H1 (cell line): ENCODE results near the gene CDC42. TPM values are rescaled to one million over a fixed set of nuclear protein-coding genes. Genes with fewer than 3 reads are reported as not detected.

ENCODE experiments used
- CTCF ChIA-PET: fragments of 300-600 bp; sonication (Branson Sonifier 250); formaldehyde crosslinking; loops from one replicate; lab custom pipeline; 2021; ENCODE audit not compliant: partially characterized antibody; lab: Charles Lee
- POLR2A ChIA-PET: fragments of 300-600 bp; sonication (Branson Sonifier 250); formaldehyde crosslinking; loops from one replicate; lab custom pipeline; 2021; ENCODE audit warnings: inconsistent platforms; ENCODE audit not compliant: partially characterized antibody; lab: Charles Lee
- DNase-seq, 2 experiments: peaks; one replicate each; pipeline versions ENCODE4 v3.0.0 to v3.0.0-alpha.2; 2010 to 2022; ENCODE audit warnings: low spot score in 2 of 2, low read depth in 1 of 2, mixed read lengths in 1 of 2
- FAIRE-seq: peaks from 2 replicates; lab custom pipeline; 2011; peaks lifted over from hg19 to GRCh38; lab: Jason Lieb, UNC
- H2AFZ ChIP-seq: 2 replicates; pipeline ENCODE4 v1.8.1; 2012; ENCODE audit warnings: low read length, inconsistent platforms
- H2AK5ac ChIP-seq: 2 replicates; pipeline ENCODE4 v1.6.1; 2013; ENCODE audit warnings: low read depth, low read length
- H2BK120ac ChIP-seq: replicated peaks from 2 replicates; pipeline ENCODE3; 2013; ENCODE audit warnings: low read depth, low read length, inconsistent platforms
- H2BK12ac ChIP-seq: 2 replicates; pipeline ENCODE4 v1.6.1; 2013; ENCODE audit warnings: low read depth, low read length
- H2BK15ac ChIP-seq: 2 replicates; pipeline ENCODE4 v1.6.1; 2013; ENCODE audit warnings: low read length
- H2BK20ac ChIP-seq: 2 replicates; pipeline ENCODE4 v1.6.1; 2013; ENCODE audit warnings: low read length
- H2BK5ac ChIP-seq: 2 replicates; pipeline ENCODE4 v1.6.1; 2013; ENCODE audit warnings: low read depth, low read length
- H3K14ac ChIP-seq: 2 replicates; pipeline ENCODE4 v1.6.1; 2013; ENCODE audit warnings: inconsistent platforms; ENCODE audit not compliant: insufficient read length
- H3K18ac ChIP-seq: 2 replicates; pipeline ENCODE4 v1.6.1; 2013; ENCODE audit warnings: low read length; ENCODE audit errors: extremely low read depth
- H3K23ac ChIP-seq: 2 replicates; pipeline ENCODE4 v1.6.1; 2013; ENCODE audit warnings: inconsistent platforms; ENCODE audit not compliant: insufficient read length
- H3K23me2 ChIP-seq: 2 replicates; pipeline ENCODE4 v1.6.1; 2013; ENCODE audit warnings: low read depth, low read length
- H3K27ac ChIP-seq: 2 replicates; pipeline ENCODE4 v1.6.1; 2011; ENCODE audit warnings: low read depth, low read length, inconsistent platforms
- H3K27me3 ChIP-seq, 4 experiments: replicated peaks in 1 of 4; 1 replicate in 1 of 4; 2 replicates in 3 of 4; pipeline versions ENCODE4 v1.6.1 to v1.8.1; 2011 to 2013; ENCODE audit warnings: low read length in 3 of 4, mild to moderate bottlenecking in 3 of 4, inconsistent platforms in 2 of 4, mixed read lengths in 2 of 4, moderate library complexity in 1 of 4; ENCODE audit not compliant: control insufficient read depth in 3 of 4, insufficient read depth in 3 of 4; ENCODE audit errors: extremely low read depth in 1 of 4
- H3K36me3 ChIP-seq, 4 experiments: 2 replicates each; pipeline versions ENCODE4 v1.6.1 to v1.8.1; 2011 to 2013; ENCODE audit warnings: mild to moderate bottlenecking in 4 of 4, low read length in 3 of 4, moderate library complexity in 2 of 4, control low read depth in 1 of 4, inconsistent platforms in 1 of 4; ENCODE audit not compliant: insufficient read depth in 4 of 4, control insufficient read depth in 2 of 4
- H3K4ac ChIP-seq: replicated peaks from 2 replicates; pipeline ENCODE3; 2013; ENCODE audit warnings: low read length, low read depth, mixed read lengths, inconsistent platforms; ENCODE audit not compliant: insufficient read length
- H3K4me1 ChIP-seq, 4 experiments: replicated peaks in 1 of 4; 1 replicate in 1 of 4; 2 replicates in 3 of 4; pipeline versions ENCODE4 v1.6.1 to v1.8.1; 2011 to 2013; ENCODE audit warnings: low read length in 3 of 4, inconsistent platforms in 2 of 4, mixed read lengths in 1 of 4; ENCODE audit not compliant: insufficient read depth in 4 of 4, control insufficient read depth in 3 of 4
- H3K4me2 ChIP-seq, 2 experiments: 2 replicates each; pipeline versions ENCODE4 v1.6.1 to v1.8.1; 2011 to 2013; ENCODE audit warnings: low read depth in 2 of 2, low read length in 2 of 2, control low read depth in 1 of 2, inconsistent platforms in 1 of 2, mild to moderate bottlenecking in 1 of 2; ENCODE audit not compliant: insufficient read depth in 1 of 2
- H3K4me3 ChIP-seq, 4 experiments: fragments of 200-600, 300-600 bp in 1 of 4; sonication (generic), shearing (Covaris generic), sonication (Bioruptor Twin) in 1 of 4; 2 replicates each; pipeline versions ENCODE4 v1.5.1 to v1.8.1; 2011 to 2016; ENCODE audit warnings: low read length in 4 of 4, low read depth in 3 of 4, control low read depth in 2 of 4, inconsistent platforms in 2 of 4, mild to moderate bottlenecking in 2 of 4, mixed read lengths in 1 of 4, moderate library complexity in 1 of 4; ENCODE audit not compliant: insufficient read depth in 2 of 4; ENCODE audit errors: extremely low read depth in 1 of 4
- H3K56ac ChIP-seq: replicated peaks from 2 replicates; pipeline ENCODE3; 2013; ENCODE audit warnings: low read depth, mild to moderate bottlenecking, mixed read lengths, low read length, inconsistent platforms; ENCODE audit not compliant: insufficient read length
- H3K79me1 ChIP-seq: 2 replicates; pipeline ENCODE4 v1.6.1; 2013; ENCODE audit warnings: low read depth, low read length, control low read depth
- H3K79me2 ChIP-seq, 2 experiments: 2 replicates each; pipeline versions ENCODE4 v1.6.1 to v1.8.1; 2012 to 2013; ENCODE audit warnings: low read length in 2 of 2, mild to moderate bottlenecking in 2 of 2, inconsistent platforms in 1 of 2; ENCODE audit not compliant: insufficient read depth in 2 of 2, control insufficient read depth in 1 of 2
- H3K9ac ChIP-seq, 4 experiments: replicated peaks in 1 of 4; 1 replicate in 1 of 4; 2 replicates in 3 of 4; pipeline versions ENCODE4 v1.6.1 to v1.8.1; 2011 to 2013; ENCODE audit warnings: low read depth in 3 of 4, low read length in 3 of 4, control low read depth in 2 of 4, mild to moderate bottlenecking in 2 of 4, moderate library complexity in 2 of 4, inconsistent platforms in 1 of 4; ENCODE audit errors: extremely low read depth in 1 of 4
- H3K9me3 ChIP-seq, 2 experiments: 2 replicates each; pipeline versions ENCODE4 v1.6.1 to v1.8.1; 2012 to 2013; ENCODE audit warnings: mild to moderate bottlenecking in 2 of 2, moderate library complexity in 2 of 2, control low read depth in 1 of 2, inconsistent platforms in 1 of 2, low read depth in 1 of 2, low read length in 1 of 2, mixed read lengths in 1 of 2; ENCODE audit not compliant: insufficient read depth in 2 of 2
- H4K20me1 ChIP-seq, 2 experiments: replicated peaks in 1 of 2; 2 replicates each; pipeline versions ENCODE3 to v1.8.1; 2011 to 2013; ENCODE audit warnings: inconsistent platforms in 2 of 2, low read length in 2 of 2, mild to moderate bottlenecking in 1 of 2; ENCODE audit not compliant: insufficient read depth in 2 of 2, control insufficient read depth in 1 of 2
- H4K5ac ChIP-seq: 2 replicates; pipeline ENCODE4 v1.6.1; 2013; ENCODE audit warnings: low read length, low read depth, mixed read lengths, inconsistent platforms; ENCODE audit not compliant: insufficient read length
- H4K8ac ChIP-seq: 2 replicates; pipeline ENCODE4 v1.8.0; 2013; ENCODE audit warnings: mild to moderate bottlenecking, moderate library complexity, low read length, inconsistent platforms; ENCODE audit not compliant: insufficient read depth; ENCODE audit errors: extremely low read depth
- H4K91ac ChIP-seq: replicated peaks from 2 replicates; pipeline ENCODE3; 2013; ENCODE audit warnings: low read length, mixed read lengths, inconsistent platforms; ENCODE audit not compliant: insufficient read length
- CHD1 ChIP-seq: IDR thresholded peaks from 2 replicates; pipeline ENCODE4 v1.6.1; 2012; ENCODE audit warnings: low read depth, low read length, improper control_type of control experiment
- CHD2 ChIP-seq: IDR thresholded peaks from 2 replicates; pipeline ENCODE4 v1.6.1; 2012; ENCODE audit warnings: low read length, improper control_type of control experiment
- FOSL1 ChIP-seq: IDR thresholded peaks from 2 replicates; pipeline ENCODE4 v1.6.1; 2011; ENCODE audit warnings: mild to moderate bottlenecking, low read depth, low read length, moderate library complexity; ENCODE audit not compliant: insufficient read depth
- JUN ChIP-seq: IDR thresholded peaks from 2 replicates; pipeline ENCODE4 v1.6.1; 2011; ENCODE audit warnings: low read depth, mild to moderate bottlenecking, improper control_type of control experiment, low read length
- JUND ChIP-seq: IDR thresholded peaks from 2 replicates; pipeline ENCODE4 v1.6.1; 2011; ENCODE audit warnings: mild to moderate bottlenecking, improper control_type of control experiment, low read length
- KDM1A ChIP-seq: fragments of 200-600, 300-600 bp; sonication (generic); IDR thresholded peaks from 2 replicates; pipeline ENCODE4 v1.7.1; 2016; ENCODE audit warnings: mild to moderate bottlenecking, low read length, borderline replicate concordance
- KDM4A ChIP-seq: IDR thresholded peaks from one replicate; pipeline ENCODE4 v1.7.1; 2012; ENCODE audit warnings: low read depth, mild to moderate bottlenecking, moderate library complexity, low read length, inconsistent platforms; ENCODE audit not compliant: severe bottlenecking
- POLR2AphosphoS5 ChIP-seq: IDR thresholded peaks from 2 replicates; pipeline ENCODE4 v1.6.1; 2011; ENCODE audit warnings: low read depth, low read length
- POU5F1 ChIP-seq: IDR thresholded peaks from 2 replicates; pipeline ENCODE4 v1.6.1; 2011; ENCODE audit warnings: low read depth, mild to moderate bottlenecking, low read length, moderate library complexity
- RAD21 ChIP-seq, 2 experiments: IDR thresholded peaks in 1 of 2; conservative IDR thresholded peaks in 1 of 2; 2 replicates each; pipeline ENCODE4 v1.6.1; 2011; ENCODE audit warnings: low read depth in 2 of 2, low read length in 2 of 2, improper control_type of control experiment in 1 of 2, inconsistent platforms in 1 of 2, mild to moderate bottlenecking in 1 of 2, moderate library complexity in 1 of 2
- RXRA ChIP-seq: IDR thresholded peaks from 2 replicates; pipeline ENCODE4 v1.6.1; 2011; ENCODE audit warnings: low read depth, mild to moderate bottlenecking, low read length, moderate library complexity; ENCODE audit not compliant: insufficient read depth
- TAF7 ChIP-seq: optimal IDR thresholded peaks from 2 replicates; pipeline ENCODE3; 2011; ENCODE audit warnings: low read depth, mild to moderate bottlenecking, inconsistent platforms, low read length, moderate library complexity, borderline replicate concordance
- WGBS, 2 experiments: shearing (Covaris generic) in 1 of 2; methylation state at CpG; one replicate each; pipeline versions ENCODE4 v1.1.6 to v1.1.7; 2013 to 2015; ENCODE audit warnings: low lambda C conversion rate in 2 of 2, mixed read lengths in 2 of 2, inconsistent platforms in 1 of 2, low coverage in 1 of 2, missing lambda C conversion rate in 1 of 2; ENCODE audit not compliant: insufficient replicate concordance in 2 of 2, insufficient coverage in 1 of 2, insufficient read length in 1 of 2; ENCODE audit errors: extremely low coverage in 1 of 2, missing lambda C conversion rate in 1 of 2; 5-methylcytosine and 5-hydroxymethylcytosine counted together
- polyA plus RNA-seq, 7 experiments: library from polyadenylated mRNA; depleted of rRNA in 3 of 7; stranded (reverse) in 5 of 7; unstranded in 2 of 7; fragments of >200 nt in 5 of 7; fragments of 200-250 nt in 2 of 7; gene quantifications; 1 replicate in 5 of 7; 2 replicates in 1 of 7; 4 replicates in 1 of 7; pipeline versions ENCODE4 v1.2.1 to v1.2.3, GENCODE V29; 2011 to 2013; ENCODE audit warnings: missing spikeins in 2 of 7, mixed read lengths in 2 of 7
- total RNA-seq: library from RNA; stranded (reverse); fragmentation: NEBNext Ultra II Directional; extraction: Animal tissue kit (Norgen Biotek cat#: 25700); gene quantifications from 2 replicates; pipeline ENCODE4 v1.2.1, GENCODE V29; 2021
- TF ChIP-seq, protein P1 (sequence below): IDR thresholded peaks from 2 replicates; pipeline ENCODE4 v1.6.1; 2012; ENCODE audit warnings: inconsistent platforms

Gene CDC42
- total and polyA plus RNA-seq, 2 of the 8 experiments (the other 6 are each of a cell fraction or from before 2014, with no cell fraction given) = 110 to 179 TPM

DNA sequence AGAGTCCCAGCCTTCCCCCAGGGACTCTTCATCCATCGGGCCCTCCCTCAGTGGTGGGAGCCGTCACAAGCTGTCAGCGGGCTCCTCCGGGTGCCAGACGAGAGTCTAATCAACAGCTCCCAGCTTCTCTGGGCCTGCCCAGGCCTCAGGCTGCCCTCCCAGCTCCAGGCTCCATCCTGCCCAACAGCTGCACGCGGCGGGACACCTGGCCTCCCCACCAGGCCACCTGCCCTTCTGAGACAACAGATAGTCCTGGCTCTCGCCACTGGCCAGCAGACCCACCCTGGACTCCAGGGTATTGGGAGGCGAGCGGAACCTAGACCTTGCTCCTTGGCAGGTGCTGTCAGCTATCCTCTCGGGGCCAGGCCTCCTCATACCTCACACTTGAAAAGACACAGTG, 87.3 kb downstream of the CDC42 start:
- H3K27ac ChIP-seq = no peak overlapping the region
- TF ChIP-seq KDM1A (no peak), RAD21 (IDR thresholded peaks at IDR 0.05 in 1 of 2, conservative IDR thresholded peaks at IDR 0.05 in 1 of 2; ENCODE audit: low read depth in 2 of 2, low read length in 2 of 2) (no peak), CHD1 (no peak), FOSL1 (no peak), CHD2 (no peak), POU5F1 (no peak), JUND (no peak), TAF7 (no peak), JUN (no peak), RXRA (no peak), POLR2AphosphoS5 (no peak), KDM4A (no peak)
- TF ChIP-seq, protein P1, sequence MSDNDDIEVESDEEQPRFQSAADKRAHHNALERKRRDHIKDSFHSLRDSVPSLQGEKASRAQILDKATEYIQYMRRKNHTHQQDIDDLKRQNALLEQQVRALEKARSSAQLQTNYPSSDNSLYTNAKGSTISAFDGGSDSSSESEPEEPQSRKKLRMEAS = no peak

More for the DNA sequence above, 87.3 kb downstream of the CDC42 start:
- WGBS, 2 experiments = 88% methylated on average over 12 of the region's 12 CpGs; no CpG with 5 or more reads in 1 of the 2 experiments
- no peaks in the 10 kb centered on the region for H3K79me1 ChIP-seq
- no peak overlapping the region for H3K18ac ChIP-seq
- H4K5ac ChIP-seq = no peak overlapping the region
- no peak overlapping the region; the same call in 1 of the 2 replicates for H2BK20ac ChIP-seq
- H3K23ac ChIP-seq = no peak overlapping the region
- H2BK12ac ChIP-seq = peak overlapping the region; percentile 63; the same call in 1 of the 2 replicates
- no peak for FAIRE-seq
- no peak overlapping the region for H2BK15ac ChIP-seq
- H3K36me3 ChIP-seq = no peaks in the 10 kb centered on the region
- no peak overlapping the region for H4K91ac ChIP-seq
- ChIA-PET CTCF (interaction anchor here (0.6 to 13.1 kb wide), 15 partner anchors 7 to 1565 kb away, joined by 3 to 149 read pairs (median 4); no protein-coding TSS in a partner anchor), POLR2A (interaction anchor here (1.6 kb wide), 1 partner anchor 11 kb away, joined by 5 read pairs; no protein-coding TSS in a partner anchor)
- H3K14ac ChIP-seq = no peak overlapping the region
- H3K4me3 ChIP-seq = no peak overlapping the region
- H3K27me3 ChIP-seq = peaks cover 4 to 40% (median 26%) of the 10 kb centered on the region in 4 experiments
- no peak overlapping the region for H3K9ac ChIP-seq
- peaks cover 8% of the 10 kb centered on the region; the same call in 1 of the 2 replicates for H3K23me2 ChIP-seq
- no peak overlapping the region for H3K4me2 ChIP-seq
- DNase-seq = no peak
- peaks cover 12 to 41% (median 20%) of the 10 kb centered on the region in 4 experiments for H3K4me1 ChIP-seq
- H3K56ac ChIP-seq = no peak overlapping the region
- no peak overlapping the region for H2AFZ ChIP-seq
- H3K9me3 ChIP-seq = no peaks in the 10 kb centered on the region
- no peaks in the 10 kb centered on the region for H3K79me2 ChIP-seq
- no peak overlapping the region for H3K4ac ChIP-seq
- H2BK5ac ChIP-seq = no peak overlapping the region
- no peak overlapping the region for H2BK120ac ChIP-seq
- peaks cover 0 to 2% of the 10 kb centered on the region in 2 experiments for H4K20me1 ChIP-seq
- H4K8ac ChIP-seq = no peak overlapping the region; the same call in 1 of the 2 replicates
- peak overlapping the region; percentile 77; the same call in 1 of the 2 replicates for H2AK5ac ChIP-seq
